Keratinocyte (primary cell): Measurements from ENCODE around the gene CDC40.

Source experiments
- CTCF ChIP-seq, 3 experiments: IDR thresholded peaks in 1 of 3; conservative IDR thresholded peaks in 1 of 3; optimal IDR thresholded peaks in 1 of 3; 2 replicates in 2 of 3; 3 replicates in 1 of 3; pipeline versions ENCODE3 to v1.5.1; 2011; ENCODE audit warnings: low read length in 3 of 3, mild to moderate bottlenecking in 3 of 3, moderate library complexity in 2 of 3, control low read depth in 1 of 3, inconsistent platforms in 1 of 3; ENCODE audit not compliant: insufficient read depth in 2 of 3; ENCODE audit errors: extremely low read depth in 1 of 3
- EZH2 ChIP-seq: IDR thresholded peaks from one replicate; pipeline ENCODE4 v1.6.1; 2012; ENCODE audit warnings: inconsistent platforms, mild to moderate bottlenecking, low read length, moderate library complexity

- TF ChIP-seq EZH2 (no peak), CTCF (optimal IDR thresholded peaks at IDR 0.05 in 1 of 3, IDR thresholded peaks at IDR 0.05 in 1 of 3, conservative IDR thresholded peaks at IDR 0.05 in 1 of 3; ENCODE audit: extremely low read depth in 1 of 3, insufficient read depth in 2 of 3, low read length in 3 of 3) (no peak)
Observed at GRCh38 chr6:110250838-110251237, 70.6 kb downstream of the CDC40 start.
